Fibroblast of skin of left biceps (primary cell): ENCODE measurements around the gene HNRNPA1.
"Not testable (repeated sequence)": the region's sequence is repeated elsewhere in the genome, so short reads cannot be mapped to it uniquely, and the experiment has no call there.

Experiments
- DNase-seq, 2 experiments: peaks; one replicate each; pipeline ENCODE4 v3.0.0-alpha.2; 2013; ENCODE audit warnings: low read depth in 2 of 2

The HNRNPA1 gene

DNA sequence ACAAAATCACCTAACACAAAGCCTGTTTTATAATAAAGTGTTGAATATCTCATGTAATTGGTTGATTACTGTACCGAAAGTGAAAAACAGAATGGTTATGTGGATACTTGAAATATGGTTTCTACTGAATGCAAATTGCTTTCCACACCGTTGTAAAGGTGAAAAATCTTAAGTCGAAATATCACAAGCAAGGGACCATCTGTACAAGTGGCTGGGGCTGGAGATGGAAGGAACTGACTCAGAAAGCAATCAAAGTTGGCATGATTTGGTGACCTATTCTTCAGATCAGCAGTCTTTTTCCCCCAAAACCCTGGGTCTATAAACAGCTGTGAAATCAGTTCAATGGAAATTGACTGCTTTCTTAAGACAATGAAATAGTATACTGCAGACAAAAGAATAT, 4.2 kb upstream of the HNRNPA1 start:
- DNase-seq, result no peak

DNA sequence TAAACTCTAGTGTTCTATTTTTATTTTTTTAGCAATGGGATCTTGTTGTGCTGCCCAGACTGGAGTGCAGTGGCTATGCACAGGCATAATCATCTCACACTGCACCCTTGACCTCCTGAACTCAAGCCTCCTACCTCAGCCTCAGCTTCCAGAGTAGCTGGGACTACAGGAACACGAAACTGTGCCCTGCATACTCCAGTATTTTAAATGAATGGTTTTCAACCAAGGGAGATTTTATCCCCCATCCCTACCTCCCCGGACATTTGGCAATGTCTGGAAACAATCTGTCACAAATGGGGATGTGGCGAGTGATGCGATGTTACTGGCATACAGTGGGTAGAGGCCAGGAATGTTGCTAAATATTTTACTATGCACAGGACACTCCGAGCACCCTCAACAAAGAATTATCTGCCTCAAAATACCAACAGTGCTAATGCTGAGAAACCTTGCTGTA, 2.7 kb upstream of the HNRNPA1 start:
- peak in 1 of 2 experiments; percentile 53 for DNase-seq

DNA sequence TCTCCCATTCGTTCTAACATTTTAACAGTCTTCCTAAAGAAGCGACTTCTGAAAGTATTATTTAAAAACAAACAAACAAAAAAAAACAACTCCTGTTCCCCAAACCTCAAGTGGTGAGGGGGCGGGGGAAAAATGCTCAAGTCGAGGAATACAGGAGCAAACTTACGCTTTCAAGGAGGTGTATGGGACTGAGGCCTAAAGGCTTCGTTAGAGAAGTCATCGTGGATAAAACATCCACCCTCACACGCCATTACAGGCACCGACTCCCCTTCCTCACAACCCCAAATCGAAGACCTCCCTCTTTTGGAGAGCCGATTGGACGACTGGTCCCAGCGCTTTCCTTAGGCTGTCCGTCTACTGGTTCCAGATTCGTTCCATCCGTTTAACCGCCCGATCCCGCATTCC, 1.3 kb upstream of the HNRNPA1 start:
- DNase-seq, result no peak

DNA sequence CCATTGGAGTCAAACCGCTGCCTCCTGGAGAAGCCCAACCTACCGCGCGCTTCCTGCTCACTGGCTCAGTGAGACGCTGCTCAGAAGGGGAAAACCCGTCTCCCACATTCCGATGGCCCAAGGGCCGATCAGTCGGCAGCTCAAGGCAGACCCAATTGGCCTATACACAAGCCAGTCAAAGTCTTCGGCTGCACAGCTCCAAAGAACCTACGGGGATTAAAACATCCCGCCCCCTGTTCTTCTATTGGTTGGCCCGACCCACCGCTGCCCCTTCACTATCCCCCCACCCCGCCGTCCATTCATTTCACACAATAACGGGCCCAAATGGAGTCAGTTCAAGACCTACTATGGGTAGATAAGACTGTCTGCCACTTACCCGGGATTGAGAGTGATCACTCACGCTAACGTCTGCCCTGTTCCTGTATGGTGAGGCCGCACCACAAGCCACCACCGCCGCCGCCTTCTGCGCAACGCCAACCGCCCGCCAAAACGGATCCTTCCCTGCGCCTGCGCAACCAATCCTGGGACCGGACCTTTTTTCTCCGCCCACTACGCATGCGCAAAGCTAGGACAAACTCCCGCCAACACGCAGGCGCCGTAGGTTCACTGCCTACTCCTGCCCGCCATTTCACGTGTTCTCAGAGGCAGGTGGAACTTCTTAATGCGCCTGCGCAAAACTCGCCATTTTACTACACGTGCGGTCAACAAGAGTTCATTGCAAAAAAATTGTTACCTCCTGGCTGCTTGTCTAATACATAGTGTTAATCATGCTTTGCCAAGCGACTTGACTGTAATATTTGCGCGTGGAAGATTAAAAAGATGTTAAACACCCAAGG, 676 bp upstream of the HNRNPA1 start, which contains the start of gene CBX5:
Gene CBX5, minus strand, starts transcription at position 491 of the 836 bp plus-strand sequence. CDS start 22,472 bp downstream, outside the sequence.
- peak; percentile 100 for DNase-seq

DNA sequence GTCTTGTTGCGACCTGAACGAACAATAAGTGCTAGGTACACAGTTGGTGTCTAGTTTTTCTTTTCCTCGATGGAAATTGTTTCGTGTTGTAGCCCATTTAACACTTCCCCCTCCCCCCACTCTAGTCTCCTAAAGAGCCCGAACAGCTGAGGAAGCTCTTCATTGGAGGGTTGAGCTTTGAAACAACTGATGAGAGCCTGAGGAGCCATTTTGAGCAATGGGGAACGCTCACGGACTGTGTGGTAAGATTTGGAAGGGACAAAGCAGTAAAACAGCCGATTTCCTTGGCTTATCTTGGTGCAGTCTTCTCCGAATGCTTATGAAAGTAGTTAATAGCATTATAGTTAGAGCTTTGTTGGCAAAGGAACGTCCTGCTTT, 724 bp downstream of the HNRNPA1 start:
- not testable (repeated sequence) for DNase-seq

DNA sequence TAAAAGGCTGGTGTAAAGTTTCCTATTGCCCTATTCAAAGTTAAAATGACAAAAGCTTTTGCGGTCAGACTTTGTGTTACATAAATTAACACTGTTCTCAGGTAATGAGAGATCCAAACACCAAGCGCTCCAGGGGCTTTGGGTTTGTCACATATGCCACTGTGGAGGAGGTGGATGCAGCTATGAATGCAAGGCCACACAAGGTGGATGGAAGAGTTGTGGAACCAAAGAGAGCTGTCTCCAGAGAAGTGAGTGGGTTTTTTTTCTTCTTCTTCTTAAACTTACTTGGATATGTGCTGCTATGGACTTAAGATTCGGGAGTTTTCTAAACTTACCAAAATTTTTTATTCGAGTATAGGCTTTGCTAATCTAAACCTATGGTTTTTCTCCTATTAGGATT, 1.2 kb downstream of the HNRNPA1 start:
- not testable (repeated sequence) for DNase-seq

DNA sequence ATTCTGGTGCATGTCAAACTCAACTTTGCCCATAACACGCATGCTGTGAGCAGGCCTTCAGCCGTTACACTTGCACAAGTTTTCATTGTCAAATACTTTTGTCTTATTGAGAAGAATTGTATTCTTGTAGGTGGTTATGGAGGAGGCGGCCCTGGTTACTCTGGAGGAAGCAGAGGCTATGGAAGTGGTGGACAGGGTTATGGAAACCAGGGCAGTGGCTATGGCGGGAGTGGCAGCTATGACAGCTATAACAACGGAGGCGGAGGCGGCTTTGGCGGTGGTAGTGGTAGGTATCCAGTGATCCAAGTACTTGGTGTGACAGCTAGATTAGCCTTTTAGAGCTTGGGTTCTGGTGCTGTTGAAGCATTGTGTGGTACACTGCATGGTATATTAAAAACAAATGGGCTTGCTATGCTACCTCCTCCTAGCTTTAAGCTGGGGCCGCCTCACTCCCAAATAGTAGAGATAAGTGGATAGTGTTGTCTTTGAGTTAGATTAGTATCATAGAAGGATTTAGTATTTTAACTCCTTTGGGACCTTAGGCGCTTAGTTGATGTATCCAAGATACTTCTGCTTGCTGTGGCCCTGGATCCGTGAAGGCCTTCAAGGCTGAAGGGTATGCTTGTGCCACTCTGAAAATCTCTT, 2.5 kb downstream of the HNRNPA1 start:
- DNase-seq, result no peak

DNA sequence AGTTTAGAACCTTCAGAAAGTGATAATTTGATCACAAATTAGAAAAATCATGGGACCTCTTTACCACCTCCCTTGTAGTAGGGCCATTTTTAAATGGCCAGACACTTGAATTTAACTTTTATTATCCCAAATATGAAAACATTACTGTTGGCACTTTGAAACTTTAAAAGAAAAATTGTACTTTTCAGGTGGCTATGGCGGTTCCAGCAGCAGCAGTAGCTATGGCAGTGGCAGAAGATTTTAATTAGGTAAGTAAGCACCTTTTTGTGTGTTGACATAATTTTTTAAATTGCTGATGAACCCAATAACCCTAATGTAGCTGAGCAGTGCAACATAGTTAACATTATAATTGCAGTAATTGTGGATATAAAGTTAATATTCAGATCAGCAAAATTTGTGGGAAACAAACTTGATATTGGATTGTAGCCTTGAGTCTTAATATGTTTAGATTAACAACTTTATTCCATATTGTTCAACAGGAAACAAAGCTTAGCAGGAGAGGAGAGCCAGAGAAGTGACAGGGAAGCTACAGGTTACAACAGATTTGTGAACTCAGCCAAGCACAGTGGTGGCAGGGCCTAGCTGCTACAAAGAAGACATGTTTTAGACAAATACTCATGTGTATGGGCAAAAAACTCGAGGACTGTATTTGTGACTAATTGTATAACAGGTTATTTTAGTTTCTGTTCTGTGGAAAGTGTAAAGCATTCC, 3.7 kb downstream of the HNRNPA1 start:
- not testable (repeated sequence) for DNase-seq

DNA sequence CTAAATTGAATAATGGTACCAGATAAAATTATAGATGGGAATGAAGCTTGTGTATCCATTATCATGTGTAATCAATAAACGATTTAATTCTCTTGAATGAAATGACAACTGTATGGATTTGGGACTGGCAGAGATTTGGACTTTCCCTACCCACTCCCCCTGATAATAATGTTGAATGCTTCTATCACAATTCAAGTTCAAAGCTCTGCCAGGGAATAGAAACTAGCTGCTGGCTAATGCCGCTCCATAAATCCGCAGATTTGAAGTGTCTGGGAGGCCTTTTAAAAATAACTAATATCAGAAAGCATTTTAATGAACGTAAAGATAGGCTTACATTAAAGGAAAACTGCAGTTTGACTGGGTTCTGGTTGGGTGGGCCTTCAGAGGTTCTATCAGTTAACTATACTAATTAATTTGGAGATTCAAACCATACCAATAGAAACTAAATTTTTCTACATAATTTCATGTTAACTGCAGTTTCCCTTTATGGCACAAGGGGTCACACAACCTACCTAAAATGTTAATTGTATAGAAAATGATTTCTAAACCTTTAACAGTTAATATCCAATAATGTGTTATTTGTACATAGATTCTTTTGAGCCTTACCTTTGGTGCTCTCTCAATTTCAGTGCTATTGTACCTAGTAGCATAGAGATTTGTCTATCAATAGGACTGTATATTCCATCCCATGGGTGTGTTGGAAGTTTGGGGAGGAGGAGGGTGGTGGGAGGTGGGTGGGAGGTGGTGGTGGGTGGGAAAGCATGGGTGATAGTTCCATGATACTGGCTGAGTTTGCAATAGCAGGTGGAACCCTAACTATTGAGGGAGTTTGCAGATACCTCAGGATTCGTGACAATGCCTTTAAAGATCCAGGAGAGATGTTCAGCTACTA, 4.9 kb downstream of the HNRNPA1 start:
- no peak for DNase-seq

DNA sequence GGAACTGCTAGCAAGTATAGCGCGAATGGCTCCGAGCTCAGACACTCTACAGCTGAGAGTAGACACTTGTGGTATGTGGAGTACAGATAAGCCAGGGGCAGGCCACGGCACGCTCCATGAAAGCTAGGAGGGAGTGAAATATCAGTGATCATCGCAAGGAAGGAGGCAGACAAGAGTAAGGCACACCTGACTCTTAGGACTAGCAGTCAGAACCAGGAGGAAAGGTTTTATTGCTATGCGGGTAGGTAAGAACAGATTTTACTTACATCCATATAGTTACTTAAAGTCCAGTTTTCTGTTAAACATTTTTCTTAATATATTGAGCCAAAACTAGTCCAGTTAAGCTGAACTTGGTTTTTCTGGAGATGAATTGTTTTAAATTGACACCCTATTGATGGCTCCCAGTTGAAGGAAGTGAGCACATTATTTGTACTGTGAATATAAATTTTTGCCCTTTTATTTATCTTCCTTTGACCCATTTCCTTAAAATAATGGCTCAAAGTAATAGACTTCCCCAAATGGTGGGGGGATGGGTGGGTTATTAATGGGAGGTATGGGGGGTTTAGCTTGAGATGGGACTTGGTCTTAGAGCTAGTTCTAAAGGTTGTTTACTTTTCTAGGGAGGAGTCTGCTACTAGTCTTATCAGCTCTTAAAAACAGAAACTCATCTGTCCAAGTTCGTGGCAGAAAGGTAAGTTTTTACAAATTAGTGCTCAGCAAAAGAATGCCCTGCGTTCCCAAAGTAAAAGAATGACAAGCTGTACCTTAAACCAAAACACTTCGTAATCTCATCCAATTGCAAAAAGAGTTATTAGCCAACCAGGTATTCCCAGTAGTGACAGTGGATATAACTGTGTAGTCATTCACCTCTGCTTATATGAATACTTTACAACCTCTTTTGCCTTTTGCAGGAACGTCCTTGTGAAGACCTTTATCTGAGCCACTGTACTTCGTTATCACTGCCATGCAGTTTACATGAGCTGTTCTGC, 5.8 kb downstream of the HNRNPA1 start:
- DNase-seq, result no peak

DNA sequence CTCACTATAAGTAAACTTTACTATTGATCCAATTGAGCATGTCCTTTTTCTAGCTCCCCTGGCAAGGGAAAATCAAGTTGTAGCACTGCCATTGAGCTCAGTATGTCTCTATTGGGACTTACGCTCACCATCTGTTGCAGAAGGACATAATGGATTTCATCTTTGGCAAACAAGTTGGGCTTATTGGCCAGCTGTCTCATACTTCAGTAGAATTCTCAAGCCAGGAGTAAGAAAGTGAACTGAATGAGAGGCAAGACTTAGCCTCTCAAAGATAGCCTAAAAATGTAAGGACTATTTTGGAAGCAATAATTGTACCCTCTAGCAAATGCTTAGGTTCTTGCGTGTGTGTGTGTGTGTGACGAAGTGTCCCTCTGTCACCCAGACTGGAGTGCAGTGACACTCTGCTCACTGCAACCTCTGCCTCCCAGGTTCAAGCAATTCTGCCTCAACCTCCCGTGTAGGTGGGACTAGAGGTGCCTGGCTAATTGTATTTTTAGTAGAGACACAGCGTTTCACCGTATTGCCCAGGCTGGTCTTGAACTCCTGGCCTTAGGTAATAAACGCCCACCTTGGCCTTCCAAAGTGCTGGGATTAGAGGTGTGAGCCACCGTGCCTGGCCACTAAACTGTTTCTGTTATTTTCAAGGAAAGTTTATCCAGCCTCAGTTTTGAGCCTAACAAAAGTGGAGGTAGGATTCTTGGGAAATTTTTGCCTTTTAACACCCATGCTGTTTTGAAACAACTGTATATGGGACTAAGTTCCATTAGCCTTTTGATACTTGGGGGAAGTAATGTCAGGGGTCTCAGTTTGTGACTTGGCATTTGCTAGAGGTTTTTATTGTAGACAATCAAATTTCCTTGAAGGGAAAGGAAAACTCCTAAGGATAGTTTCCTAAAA, 7.0 kb downstream of the HNRNPA1 start:
- no peak for DNase-seq

DNA sequence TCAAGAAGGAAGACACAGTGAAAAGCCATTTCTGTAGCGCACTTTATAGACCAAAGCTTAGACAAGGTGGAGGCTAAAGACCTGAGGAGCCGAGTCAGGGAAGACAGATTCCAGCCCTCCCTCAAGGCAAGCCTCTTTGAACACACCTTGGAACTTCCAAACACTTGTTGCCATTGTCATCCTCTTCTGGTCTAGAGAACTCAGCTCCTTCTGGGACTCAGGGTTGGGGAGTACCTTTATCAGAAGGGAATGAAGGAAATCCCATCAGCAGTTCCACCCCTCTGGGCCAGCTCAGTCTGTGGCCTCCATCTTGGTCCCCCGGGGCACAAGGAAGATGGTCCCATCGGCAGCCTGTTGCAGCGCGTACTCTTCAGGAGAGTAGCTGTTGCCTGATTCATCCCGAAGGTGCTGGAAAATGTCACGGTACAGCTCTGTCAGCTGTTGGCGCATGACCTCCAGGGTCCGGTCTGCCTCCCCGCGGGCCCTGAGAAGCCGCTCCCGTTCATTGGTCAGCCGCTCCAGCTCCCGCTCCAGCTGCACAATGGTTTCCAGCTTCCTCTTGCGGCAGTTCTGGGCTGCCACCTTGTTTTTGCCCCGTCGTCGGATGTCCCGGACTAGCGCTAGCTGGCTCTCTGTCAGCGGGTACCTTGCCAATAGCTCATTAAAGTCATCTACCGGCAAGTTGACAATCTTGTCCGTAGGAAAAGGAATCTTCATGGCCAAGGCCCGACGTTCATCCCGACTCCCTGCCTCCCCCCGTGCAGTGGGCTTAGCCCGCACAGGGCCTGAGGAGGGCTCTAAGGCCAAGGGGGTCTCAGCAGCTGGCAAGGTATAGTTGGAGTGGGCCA, 11.8 kb downstream of the HNRNPA1 start:
- DNase-seq, result no peak

DNA sequence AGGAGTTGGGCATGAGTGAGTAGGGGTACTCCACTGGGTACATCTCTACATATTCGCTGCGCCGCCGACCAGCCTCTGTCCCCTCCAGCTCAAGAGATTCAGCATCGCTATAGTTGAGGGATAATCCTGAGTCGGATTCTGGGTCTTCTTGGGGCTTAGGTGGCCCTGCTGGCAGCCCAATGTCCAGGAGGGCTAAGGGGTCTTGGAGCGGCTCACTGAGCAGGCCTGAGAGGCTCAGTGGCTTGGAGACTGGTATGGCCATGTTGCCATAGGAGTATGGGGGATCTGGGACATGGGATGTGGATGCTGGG, 12.4 kb downstream of the HNRNPA1 start:
- DNase-seq, result no peak

DNA sequence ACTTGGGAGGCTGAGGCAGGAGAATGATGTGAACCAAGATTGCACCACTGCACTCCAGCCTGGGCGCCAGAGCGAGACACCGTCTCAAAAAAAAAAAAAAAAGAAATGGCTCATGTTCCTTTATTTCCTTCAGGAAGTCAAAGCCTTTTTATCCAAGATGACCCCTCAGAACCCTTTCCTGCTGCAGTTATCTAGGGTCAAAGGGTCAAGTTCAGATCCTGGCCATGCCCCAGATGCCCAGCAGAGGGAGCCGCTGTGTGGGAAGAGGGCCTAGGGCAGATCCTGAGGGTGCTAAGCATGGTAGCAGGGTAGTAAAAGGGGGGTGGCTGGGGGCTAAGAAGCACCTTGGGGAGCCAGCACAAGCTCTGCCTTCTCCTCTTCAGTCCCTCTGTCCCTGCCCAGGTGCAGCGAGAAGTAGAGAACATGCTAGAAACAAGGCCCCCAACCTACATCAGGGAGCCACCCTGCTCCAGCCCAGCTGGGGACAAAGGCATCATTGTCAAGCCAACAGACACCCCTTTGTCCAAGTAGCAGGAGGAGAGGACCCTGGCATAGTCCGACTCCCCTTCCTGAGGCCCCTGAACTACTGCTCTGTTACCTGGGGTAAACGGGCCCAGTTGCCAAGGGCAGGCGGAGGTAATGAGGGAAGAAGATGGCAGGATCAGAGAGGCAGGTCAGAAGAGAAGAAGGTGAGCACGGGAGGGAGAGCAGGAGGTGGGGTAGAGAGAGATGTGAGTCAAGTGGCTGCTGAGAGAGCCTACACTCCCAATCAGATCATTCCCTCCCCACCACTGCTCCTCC, 13.8 kb downstream of the HNRNPA1 start:
- no peak for DNase-seq

DNA sequence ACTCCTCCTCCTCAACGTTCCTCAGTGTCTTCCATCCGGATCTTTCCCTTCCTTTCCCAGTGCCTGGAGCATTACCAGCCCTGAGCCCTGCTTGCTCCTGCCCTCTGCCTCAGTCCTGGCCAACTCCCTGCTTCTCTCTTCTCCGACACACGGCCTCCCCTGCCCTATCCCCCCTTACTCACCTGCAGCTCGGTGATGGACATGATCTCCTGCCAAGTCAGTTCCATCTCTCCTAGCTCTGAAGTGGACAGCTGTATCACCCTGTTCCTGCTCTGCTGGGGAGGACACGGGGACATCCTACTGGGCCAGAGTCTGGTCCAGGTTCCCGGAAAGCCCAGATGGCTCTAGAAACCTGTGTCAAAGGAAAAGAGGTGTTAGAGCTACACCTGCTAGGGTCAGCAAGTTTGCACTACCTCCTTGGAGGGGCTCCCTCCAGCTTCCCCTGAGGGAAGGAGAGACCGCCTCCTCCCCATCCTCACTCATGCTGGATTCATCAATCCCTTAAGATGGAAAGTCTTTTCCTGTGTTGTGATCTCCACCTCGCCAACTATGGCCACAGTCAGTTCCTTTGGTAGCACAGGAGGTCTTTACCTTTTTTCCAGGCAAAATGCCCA, 14.5 kb downstream of the HNRNPA1 start:
- DNase-seq, result no peak

DNA sequence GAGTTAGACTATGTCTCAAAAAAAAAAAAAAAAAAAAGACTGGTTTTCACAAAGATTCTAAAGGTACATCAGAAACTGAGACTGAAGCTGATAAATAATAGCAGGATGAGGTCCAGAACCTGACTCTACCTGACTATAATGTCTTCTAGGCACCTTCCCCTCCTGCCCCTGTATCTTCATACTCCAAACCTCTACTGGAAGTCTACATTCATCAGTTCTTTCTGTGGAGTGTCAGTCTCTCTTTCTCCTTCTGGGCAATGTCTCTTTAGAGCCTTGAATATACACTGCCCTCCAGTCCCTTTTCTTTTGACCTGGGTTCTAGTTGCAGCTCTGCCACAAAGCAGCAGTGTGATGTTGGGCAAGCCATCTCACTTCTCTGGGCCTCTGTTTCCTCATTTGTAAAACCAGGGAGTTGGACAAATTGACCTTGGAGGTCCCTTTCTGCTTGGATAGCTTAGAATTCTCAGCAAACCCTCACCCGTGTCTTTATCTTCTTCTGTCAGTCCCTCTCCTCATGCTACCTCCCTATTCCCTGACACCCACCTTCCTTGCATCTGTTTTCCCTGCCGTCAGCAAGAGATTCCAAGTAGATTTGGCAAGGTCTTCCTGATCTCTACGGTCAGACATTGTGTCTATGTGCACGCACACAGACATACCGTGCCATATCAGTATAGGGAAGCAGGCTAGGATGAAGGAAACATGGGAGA, 16.0 kb downstream of the HNRNPA1 start:
- no peak for DNase-seq

DNA sequence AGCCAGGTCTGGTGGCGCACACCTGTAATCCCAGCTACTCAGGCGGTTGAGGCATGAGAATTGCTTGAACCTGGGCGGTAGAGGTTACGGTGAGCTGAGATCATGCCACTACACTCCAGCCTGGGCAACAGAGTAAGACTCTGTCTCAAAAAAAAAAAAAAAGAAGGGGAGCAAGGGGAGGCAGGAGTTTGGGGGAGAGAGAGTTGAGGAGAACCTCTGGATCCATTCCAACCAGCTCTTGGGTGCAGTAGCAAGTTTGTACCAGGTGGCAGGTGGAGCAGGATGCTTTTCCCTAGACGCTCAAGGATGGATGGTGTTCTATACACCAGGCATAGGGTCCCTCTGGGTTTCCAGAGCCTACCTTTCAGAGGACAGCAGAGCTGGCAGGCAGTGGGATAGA, 18.4 kb downstream of the HNRNPA1 start:
- no peak for DNase-seq
